Tibial nerve (tissue), 3 donors: ENCODE measurements around the gene IRAK4.

Experiments used
- CTCF ChIP-seq, 5 experiments: fragments of 200-600 bp in 3 of 5; fragments of 450-650 bp in 2 of 5; sonication (generic) in 3 of 5; IDR thresholded peaks; one replicate each; pipeline ENCODE4 v1.5.1; 2016 to 2019; ENCODE audit warnings: antibody characterized with exemption in 5 of 5, mild to moderate bottlenecking in 3 of 5, moderate library complexity in 2 of 5
- POLR2A ChIP-seq, 2 donors: fragments of 450-650 bp; IDR thresholded peaks; one replicate each; pipeline ENCODE4 v1.6.1; 2017; ENCODE audit warnings: antibody characterized with exemption in 2 of 2, mild to moderate bottlenecking in 2 of 2, moderate library complexity in 2 of 2

DNA sequence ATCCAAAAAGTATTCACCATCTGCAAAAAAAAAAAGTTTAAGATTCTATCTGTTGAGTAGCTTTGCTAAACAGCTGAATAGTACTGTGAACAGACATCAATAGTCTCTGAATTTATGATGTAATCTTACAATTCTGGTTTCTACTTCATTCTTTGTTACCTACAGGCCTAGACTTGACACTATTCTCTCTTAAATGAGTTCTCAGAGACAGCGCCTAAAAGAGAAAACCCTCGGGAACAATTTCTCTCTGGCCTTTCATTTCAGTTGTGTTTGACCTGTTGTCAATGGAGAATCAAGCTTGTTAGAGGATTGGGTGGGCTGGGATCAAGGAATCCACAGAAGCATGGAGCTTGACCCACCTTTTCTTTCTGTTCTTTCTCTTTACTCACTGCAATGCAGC, 53.3 kb downstream of the IRAK4 start:
- no peak for TF ChIP-seq CTCF (IDR thresholded peaks at IDR 0.05)
- TF ChIP-seq POLR2A (IDR thresholded peaks at IDR 0.05) = no peak
